Stimulated activated CD4-positive, alpha-beta T cell treated with anti-CD3 and anti-CD28 coated beads, Interleukin-4, amount 100 ng/mL, for 1 hour (primary cell): ENCODE results near the gene SYPL1.
"Not testable (repeated sequence)": the region's sequence is repeated elsewhere in the genome, so short reads cannot be mapped to it uniquely, and the experiment has no call there.

Experiments used
- DNase-seq: peaks from one replicate; pipeline ENCODE4 v3.0.0-alpha.2; 2020

Gene SYPL1

DNA sequence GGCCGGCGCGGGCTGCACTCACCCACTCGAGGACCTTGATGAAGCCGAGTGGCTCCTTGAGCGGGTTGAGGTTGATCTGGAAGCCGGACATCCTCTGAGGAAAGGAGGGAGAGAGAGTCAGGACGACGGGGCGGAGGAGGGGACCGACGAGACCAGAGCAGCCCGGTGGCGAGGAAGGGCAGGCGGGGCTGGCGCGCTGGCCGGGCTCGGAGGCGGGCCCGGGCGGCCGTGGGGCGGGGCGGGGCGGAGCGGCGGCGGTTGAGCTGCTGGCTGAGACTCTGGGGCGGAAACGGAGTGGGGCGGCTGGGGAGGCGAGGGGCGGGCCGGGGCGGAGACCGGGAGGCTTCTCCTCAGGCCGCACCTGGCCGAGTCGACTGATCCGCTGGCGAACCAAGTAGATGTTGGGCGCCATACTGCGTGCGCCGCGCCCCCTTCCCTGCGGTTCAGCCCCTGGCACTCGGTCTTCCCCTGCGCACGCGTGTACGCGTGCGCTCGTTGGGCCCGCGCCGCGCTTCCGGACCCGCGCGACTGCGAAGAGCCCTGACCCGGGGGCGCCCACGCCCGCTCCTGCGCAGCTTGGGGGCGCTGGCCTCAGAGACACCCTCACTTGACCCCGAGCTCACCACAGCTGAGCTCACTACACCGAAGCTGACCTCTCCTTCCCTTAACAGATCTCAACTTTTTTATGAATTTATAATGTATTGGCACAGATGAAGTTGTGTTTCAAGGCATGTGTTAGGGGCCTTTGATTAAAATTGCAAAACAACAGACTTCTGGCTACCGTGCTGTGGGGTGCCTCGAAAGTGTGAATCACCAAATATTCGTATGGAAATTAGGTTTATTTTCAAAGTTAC lies at the start of gene SYPL1:
Gene SYPL1, minus strand, starts transcription at position 195 of the 854 bp plus-strand sequence. Its CDS starts 104 bp downstream, at position 91.
- peak; percentile 93 for DNase-seq

GRCh38 chr7:106155027-106155426 lies 42.9 kb upstream of the SYPL1 start:
- DNase-seq, result no peak

DNA sequence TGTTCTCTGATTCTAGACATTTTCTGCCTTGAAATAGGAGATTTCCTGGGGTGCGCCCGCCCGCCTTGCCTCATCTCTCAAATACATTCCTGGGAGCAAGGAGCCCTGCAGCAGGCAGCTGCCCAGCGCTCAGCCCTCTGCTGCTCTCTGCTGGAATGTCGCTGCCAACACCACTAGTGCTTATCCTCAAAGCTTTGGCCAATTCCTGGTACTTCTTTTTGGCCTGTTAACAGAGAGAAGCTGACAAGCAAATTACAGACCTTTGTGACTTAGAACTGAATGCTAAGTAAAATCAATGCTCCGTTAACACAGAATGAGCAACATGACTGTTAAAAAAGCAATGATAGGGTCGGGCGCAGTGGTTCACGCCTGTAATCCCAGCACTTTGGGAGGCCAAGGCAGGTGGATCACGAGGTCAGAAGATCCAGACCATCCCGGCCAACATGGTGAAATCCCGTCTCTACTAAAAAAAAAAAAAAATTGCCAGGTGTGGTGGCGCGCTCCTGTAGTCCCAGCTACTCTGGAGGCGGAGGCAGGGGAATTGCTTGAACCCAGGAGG lies 41.9 kb upstream of the SYPL1 start:
- DNase-seq, result peak; percentile 73

GRCh38 chr7:106152313-106152665 lies 40.2 kb upstream of the SYPL1 start:
- no peak for DNase-seq

- no peak for DNase-seq
Measured at GRCh38 chr7:106151459-106152312, 39.6 kb upstream of the SYPL1 start.

- no peak for DNase-seq
Measured at GRCh38 chr7:106143711-106144337, 31.7 kb upstream of the SYPL1 start.

DNA sequence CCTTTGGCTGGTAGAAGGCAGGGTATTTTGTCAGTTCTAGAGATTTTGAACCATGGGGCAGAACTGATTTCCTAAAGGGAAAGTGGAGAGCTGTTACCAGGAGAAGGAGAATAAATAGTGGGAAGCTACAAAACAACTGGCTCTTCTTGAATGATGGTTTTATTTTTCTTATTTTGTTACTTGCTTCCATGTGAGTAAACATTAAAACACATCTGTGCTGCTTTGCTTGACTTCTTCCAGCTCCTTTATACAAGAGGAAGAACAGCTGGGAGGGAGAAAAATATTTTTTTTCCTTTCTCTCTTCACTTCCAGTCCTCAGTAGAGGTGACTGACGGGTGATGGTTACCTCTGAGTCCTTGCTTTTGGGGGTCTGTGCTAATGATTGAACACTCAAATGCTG lies 30.0 kb upstream of the SYPL1 start:
- DNase-seq, result no peak

GRCh38 chr7:106140406-106141173 lies 28.5 kb upstream of the SYPL1 start:
- DNase-seq, result no peak

GRCh38 chr7:106139265-106140251 lies 27.4 kb upstream of the SYPL1 start:
- no peak for DNase-seq

DNA sequence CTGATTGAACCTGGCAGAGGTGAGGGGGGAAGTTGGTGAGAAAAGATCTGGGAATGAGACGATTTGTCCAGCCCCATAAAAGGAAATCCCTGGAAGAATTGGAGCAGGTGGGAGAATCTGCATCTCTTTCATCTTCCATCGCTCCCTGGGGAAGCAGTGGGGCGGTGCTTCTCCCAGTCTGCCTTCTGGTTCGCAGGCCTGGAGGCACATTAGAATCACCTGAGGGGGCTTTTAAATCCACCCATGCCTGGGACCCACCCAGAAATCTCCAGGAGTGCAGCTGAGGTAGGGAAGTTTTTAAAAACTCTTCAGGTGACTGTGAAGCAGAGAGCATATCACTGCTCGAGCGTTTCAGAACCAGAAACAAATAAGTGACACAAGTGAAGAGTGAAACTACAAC lies 26.7 kb upstream of the SYPL1 start:
- DNase-seq, result no peak

DNA sequence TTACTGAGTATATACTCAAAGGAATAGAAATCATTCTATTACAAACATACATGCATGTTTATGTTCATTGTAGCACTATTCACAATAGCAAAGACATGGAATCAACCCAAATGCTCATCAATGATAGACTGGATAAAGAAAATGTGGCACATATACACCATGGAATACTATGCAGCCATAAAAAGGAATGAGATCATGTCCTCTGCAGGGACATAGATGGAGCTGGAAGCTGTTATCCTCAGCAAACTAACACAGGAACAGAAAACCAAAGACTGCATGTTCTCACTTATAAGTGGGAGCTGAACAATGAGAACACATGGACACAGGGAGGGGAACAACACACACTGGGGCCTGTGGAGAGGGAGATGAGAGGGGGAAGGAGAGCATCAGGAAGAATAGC lies 26.1 kb upstream of the SYPL1 start:
- not testable (repeated sequence) for DNase-seq

DNA sequence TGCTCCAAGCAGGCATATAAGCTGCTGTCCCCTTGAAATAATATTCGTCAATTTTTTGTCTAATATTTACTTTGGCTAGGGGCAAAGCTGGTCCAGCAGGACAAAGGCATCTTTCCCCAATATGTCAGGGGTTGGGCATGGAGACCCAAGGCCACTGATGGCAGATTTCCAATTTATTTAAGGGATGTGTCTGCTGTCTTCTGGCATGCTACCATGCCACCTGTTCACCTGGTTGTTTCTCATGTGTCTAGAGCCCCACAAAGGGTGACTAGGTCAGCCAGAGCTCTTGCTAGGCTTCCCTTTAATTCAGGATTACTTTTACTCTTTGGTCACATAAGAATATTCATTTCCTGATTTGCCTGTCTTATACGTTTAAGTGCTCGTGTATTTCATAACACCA lies 22.1 kb upstream of the SYPL1 start:
- no peak for DNase-seq

DNA sequence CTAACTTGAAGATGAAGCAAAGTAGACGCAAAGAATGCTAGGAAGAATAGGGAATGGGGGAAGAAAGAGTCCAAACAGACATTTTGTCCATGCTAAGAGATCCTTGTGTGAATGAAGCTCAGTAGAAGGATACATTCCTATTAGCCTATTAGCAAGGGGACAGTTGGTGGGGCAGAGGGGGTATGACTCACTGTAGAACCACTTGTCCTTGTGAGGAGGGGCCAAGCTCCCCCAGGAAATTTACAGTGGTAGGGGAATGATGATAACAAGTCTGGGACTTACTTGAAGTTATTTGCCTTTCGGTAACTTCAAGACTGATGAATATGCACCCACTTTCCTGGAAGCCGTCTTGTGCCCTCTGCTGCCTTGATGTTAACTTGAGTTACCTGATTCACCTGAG lies 17.2 kb upstream of the SYPL1 start:
- DNase-seq, result no peak

DNA sequence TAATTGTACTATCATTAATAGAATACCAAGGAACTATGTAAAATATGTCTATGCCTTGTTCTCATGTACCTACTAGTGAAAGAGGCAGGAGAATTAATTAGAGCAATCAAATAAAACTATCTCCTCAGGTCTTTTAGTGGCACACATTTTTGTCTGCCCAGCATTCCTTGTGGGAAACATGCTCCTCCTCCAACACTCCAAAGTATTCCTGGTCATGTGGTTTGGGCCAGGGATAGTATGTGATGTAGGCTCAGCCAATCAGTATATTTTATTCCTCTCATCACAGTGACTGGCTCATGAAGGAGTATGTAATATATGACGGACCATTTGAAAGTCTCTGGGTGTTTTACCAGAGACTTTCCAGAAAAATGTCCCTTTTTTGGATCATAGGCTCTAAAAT lies 16.7 kb upstream of the SYPL1 start:
- DNase-seq, result no peak

DNA sequence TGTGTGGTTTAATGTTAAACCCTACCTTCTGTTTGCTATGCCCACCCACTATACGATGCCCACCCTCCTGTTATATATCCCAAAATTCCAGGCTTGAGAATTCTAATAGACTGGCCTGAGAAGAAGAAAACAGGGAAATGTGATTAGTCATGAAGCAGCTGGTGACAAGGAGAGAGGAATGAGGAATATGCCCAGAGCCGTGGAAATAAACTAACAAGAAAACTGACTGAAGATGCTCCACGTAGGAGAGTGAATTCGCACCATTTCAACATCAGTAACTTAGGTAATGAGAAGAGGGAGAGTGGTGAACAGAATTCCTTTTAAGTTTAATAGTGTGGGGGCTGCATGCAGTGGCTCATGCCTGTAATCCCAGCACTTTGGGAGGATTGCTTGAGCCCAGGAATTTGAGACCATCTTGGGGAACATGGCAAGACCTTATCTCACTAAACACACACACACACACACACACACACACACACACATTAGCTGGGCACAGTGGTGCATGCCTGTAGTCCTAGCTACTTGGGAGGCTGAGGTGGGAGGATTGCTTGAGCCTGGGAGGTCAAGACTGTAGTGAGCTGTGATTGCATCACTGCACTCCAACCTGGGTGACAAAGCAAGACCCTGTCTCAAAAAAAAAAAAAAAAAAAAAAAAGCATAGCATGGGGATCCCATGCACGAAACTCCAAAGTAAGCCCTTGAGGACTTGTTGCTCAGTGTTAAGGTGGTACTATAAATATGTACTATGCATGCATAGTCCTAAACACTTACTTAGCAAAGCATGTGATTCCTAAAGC lies 16.1 kb upstream of the SYPL1 start:
- no peak for DNase-seq

DNA sequence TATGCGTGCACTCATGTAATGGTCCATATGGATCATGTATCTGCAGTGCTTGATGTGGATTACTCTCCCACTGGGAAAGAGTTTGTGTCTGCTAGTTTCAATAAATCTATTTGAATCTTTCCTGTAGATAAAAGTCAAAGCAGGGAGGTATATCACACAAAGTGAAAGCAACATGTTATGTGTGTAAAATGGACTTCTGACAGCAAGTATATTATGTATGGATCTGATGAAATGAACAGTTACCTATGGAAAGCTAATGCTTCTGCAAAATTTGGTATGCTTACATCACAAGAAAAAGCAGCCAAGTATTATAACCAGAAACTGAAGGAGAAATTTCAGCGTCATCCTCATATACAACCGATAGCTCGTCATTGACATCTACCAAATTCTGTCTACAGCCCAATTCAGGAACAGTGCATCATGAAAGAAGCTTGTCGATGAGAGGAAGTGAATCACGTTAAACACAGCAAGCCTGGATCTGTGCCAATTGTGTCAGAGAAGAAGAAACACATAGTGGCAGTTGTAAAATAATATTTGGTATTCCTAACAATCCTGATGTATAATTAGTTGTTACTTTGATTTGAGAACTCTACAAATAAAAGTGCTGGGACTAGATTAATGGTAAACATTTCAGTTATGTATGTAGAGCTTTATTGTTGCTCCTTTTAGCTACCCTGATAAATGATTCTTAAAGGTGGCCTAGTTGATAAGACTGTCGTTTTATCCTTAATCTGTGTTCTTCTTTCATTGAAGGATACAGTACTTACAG lies 14.2 kb upstream of the SYPL1 start:
- DNase-seq, result no peak

- no peak for DNase-seq
Measured at GRCh38 chr7:106125417-106125816, 13.3 kb upstream of the SYPL1 start.

GRCh38 chr7:106124186-106124585 lies 12.1 kb upstream of the SYPL1 start:
- no peak for DNase-seq

DNA sequence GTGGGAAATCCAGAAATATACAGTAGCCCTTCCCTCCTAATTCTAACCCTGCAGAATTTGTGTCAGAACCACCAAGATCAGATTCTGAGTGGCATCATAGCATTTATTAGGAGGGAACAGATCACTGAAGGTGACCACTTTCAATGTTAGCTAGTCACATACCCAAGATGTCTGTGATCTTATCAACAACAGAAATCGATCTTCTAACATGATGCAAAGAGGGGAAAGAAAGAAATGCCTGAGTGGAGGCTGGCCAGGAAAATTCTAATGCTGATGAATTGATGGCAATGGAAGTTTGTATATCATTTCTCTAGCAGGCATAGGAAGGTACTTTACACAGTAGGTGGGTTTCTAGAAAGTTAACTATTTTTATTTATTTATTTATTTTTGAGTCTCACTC lies 10.6 kb upstream of the SYPL1 start:
- DNase-seq, result no peak
